Activated CD4-positive, alpha-beta T cell treated with anti-CD3 and anti-CD28 coated beads, Interleukin-2, amount 10 ng/mL, durations not matched to agents 24 days and 14 days (primary cell): ENCODE measurements around the gene HRAS. TPM values are rescaled to one million over a fixed set of nuclear protein-coding genes. Genes with fewer than 3 reads are reported as not detected.
A peak's percentile ranks its signal among the peaks of the same experiment; 100 is the strongest.

Experiments used
- DNase-seq: peaks from one replicate; pipeline ENCODE4 v3.0.0; 2022
- H3K27ac Mint-ChIP-seq: one replicate; pipeline ENCODE4 v1.8.0; 2022; ENCODE audit warnings: mild to moderate bottlenecking, mixed read lengths
- H3K27me3 Mint-ChIP-seq: one replicate; pipeline ENCODE4 v1.8.0; 2022; ENCODE audit warnings: mixed read lengths
- H3K36me3 Mint-ChIP-seq: one replicate; pipeline ENCODE4 v1.8.0; 2022; ENCODE audit warnings: low read depth, mild to moderate bottlenecking, mixed read lengths
- H3K4me1 Mint-ChIP-seq: one replicate; pipeline ENCODE4 v1.8.0; 2021; ENCODE audit warnings: mixed read lengths
- H3K4me3 Mint-ChIP-seq: one replicate; pipeline ENCODE4 v1.8.0; 2022; ENCODE audit warnings: mild to moderate bottlenecking, moderate library complexity, mixed read lengths
- H3K9me3 Mint-ChIP-seq: one replicate; pipeline ENCODE4 v1.8.0; 2021; ENCODE audit warnings: mixed read lengths
- intact Hi-C: fragments of 100-400 bp; cut with micrococcal nuclease; formaldehyde crosslinking; loops from one replicate; pipeline ENCODE4 v1.15.1; 2023
- total RNA-seq: library from RNA; stranded (reverse); gene quantifications from 2 replicates; pipeline ENCODE4 v1.2.3, GENCODE V29; 2022

HRAS gene
- total RNA-seq, 1 donor from 2014 or later, result 94.4 TPM

DNA sequence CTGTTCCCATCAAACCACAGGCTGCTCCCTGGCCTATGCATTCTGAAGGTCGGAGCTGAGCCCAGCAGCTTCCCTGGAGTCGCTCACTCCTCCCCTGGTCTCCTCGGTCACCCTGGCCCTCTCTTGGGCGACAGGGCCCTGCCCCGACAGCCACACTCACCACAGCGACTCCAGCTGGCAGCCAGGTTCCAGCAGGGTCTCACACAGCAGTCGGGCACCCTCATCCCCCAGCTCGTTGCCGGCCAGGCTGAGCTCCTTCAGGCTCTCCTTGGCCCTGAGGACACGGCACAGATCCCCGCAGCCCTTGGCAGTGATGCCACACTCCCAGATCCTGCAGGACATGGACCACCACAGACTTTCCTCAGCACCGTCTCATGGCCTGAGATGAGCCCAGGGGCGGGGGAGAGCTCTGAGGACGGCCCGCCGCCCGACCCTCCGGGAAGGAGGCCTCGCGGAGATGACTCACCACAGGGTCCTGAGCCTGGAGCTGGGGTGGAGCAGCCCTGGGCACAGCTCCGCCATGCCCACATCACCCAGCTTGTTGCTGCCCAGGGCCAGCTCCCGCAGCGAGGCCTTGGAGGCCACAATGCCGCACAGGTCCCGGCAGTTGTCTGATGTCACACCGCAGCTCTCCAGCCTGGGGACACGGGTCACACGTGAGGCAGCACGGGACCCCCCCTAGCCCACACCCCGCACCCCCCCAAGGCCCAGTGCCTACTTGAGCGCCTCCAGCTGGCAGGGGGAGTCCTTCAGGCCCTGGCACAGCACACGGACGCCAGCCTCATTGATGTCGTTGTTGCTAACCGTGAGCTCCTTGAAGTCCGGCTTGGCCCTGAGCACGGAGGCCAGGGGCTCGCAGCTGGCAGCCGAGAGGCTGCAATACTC, 36.8 kb downstream of the HRAS start:
- intact Hi-C loops, result no loop called here
- Mint-ChIP-seq H3K9me3 (no peaks in the 10 kb centered on the region), H3K36me3 (peaks cover 47% of the 10 kb centered on the region), H3K4me1 (peaks cover 9% of the 10 kb centered on the region), H3K27ac (peak overlapping the region; percentile 15), H3K27me3 (no peaks in the 10 kb centered on the region), H3K4me3 (no peak overlapping the region)
- DNase-seq, result no peak

DNA sequence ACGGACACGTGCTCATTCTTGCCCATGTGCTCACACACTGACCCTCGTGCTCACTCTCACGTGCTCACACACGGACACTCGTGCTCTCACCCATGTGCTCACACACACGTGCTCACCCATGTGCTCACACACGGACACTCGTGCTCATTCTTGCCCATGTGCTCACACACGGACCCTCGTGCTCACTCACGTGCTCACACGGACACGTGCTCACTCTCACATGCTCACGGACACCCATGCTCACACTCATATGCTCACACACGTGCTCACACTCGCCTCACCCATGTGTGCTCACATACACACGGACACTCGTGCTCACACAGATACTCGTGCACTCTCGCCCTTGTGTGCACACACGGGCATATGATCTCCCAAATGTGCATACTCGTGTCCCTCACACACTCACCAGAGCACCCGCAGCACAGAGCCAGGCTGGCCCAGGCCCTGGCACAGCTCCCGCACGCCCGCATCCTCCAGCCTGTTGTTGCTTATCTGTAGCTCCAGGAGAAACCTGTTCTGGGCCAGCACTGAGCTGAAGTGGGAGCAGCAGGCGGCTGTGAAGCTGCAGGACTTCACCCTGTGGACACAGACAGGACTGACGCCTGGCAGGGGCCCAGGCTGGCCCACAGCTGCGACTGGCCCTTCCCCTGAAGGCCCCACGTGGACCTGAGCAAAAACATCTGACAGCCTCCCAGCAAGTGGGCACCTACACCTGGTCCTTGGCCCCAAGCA, 37.6 kb downstream of the HRAS start:
- intact Hi-C loops, result no loop called here
- DNase-seq, result no peak
- peaks cover 47% of the 10 kb centered on the region for H3K36me3 Mint-ChIP-seq
- no peaks in the 10 kb centered on the region for H3K27me3 Mint-ChIP-seq
- no peak overlapping the region for H3K4me3 Mint-ChIP-seq
- H3K9me3 Mint-ChIP-seq, result no peaks in the 10 kb centered on the region
- H3K27ac Mint-ChIP-seq, result no peak overlapping the region
- H3K4me1 Mint-ChIP-seq, result peaks cover 7% of the 10 kb centered on the region

DNA sequence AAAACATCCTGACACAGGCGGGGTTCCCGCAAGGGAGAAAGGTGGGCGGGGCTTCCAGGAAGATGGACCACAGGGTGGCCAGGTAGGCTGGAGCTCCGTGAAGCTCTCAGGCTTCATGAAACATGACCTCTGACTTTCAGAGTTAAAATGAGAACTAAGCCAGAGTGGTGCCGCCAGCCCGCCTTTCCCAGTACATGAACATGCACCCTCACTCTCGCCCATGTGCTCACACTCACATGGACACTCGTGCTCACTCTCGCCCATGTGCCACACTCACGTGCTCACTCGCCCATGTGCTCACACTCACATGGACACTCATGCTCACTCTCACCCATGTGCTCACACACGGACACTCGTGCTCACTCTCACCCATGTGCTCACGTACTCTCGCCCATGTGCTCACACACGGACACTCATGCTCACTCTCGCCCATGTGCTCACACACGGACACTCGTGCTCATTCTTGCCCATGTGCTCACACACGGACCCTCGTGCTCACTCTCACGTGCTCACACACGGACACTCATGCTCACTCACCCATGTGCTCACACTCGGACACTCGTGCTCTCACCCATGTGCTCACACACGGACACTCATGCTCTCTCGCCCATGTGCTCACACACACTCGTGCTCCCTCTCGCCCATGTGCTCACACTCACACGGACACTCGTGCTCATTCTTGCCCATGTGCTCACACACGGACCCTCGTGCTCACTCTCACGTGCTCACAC, 38.4 kb downstream of the HRAS start:
- no peaks in the 10 kb centered on the region for H3K27me3 Mint-ChIP-seq
- no peak overlapping the region for H3K4me3 Mint-ChIP-seq
- peaks cover 49% of the 10 kb centered on the region for H3K36me3 Mint-ChIP-seq
- peak overlapping the region; percentile 9 for H3K27ac Mint-ChIP-seq
- intact Hi-C loops, result no loop called here
- peaks cover 7% of the 10 kb centered on the region for H3K4me1 Mint-ChIP-seq
- DNase-seq, result no peak
- H3K9me3 Mint-ChIP-seq, result no peaks in the 10 kb centered on the region

GRCh38 chr11:495537-495931, 39.8 kb downstream of the HRAS start:
- H3K27me3 Mint-ChIP-seq, result no peaks in the 10 kb centered on the region
- no peak overlapping the region for H3K4me3 Mint-ChIP-seq
- no peak for DNase-seq
- H3K4me1 Mint-ChIP-seq, result peaks cover 5% of the 10 kb centered on the region
- intact Hi-C loops, result no loop called here
- H3K27ac Mint-ChIP-seq, result no peak overlapping the region
- H3K9me3 Mint-ChIP-seq, result no peaks in the 10 kb centered on the region
- peaks cover 44% of the 10 kb centered on the region for H3K36me3 Mint-ChIP-seq

DNA sequence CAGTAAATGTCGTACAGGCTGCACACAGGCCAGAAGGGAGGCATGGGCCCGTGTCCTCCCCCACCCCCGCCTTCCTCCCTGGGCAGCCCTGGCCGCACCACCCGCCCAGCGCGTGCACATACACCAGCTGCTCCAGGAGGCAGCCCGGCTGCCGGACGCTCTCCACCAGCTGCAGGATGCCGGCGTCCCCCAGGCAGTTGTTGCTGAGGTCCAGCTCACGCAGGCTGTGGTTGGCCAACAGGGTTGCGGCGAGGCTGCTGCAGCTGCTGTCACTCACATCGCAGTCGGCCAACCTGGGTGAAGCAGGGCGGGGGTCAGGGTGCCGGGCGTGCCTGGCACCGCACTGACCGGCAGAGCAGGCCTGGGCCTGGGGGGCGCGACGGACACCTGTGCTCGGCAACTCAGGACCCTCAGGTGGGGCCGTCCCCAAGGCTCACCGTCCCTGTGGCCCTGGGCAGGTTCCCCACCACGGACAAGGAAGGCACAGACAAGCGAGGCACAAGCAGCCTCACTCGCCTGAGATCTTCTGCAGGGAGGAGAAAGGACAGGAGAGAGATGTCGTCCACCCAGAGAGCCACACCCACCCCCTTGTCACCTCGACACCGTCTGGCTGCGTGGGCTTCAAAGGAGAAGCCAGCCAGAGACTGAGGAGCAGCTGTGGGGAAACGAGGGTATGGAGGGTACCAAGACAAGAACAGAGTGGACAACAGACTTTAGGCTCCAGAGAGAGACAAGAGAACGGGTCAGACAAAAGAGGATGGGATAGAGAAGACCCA, 40.4 kb downstream of the HRAS start:
- Mint-ChIP-seq H3K27me3 (no peaks in the 10 kb centered on the region), H3K4me1 (peaks cover 5% of the 10 kb centered on the region), H3K9me3 (no peaks in the 10 kb centered on the region), H3K27ac (no peak overlapping the region), H3K4me3 (no peak overlapping the region), H3K36me3 (peaks cover 42% of the 10 kb centered on the region)
- DNase-seq, result no peak
- intact Hi-C loops, result no loop called here

DNA sequence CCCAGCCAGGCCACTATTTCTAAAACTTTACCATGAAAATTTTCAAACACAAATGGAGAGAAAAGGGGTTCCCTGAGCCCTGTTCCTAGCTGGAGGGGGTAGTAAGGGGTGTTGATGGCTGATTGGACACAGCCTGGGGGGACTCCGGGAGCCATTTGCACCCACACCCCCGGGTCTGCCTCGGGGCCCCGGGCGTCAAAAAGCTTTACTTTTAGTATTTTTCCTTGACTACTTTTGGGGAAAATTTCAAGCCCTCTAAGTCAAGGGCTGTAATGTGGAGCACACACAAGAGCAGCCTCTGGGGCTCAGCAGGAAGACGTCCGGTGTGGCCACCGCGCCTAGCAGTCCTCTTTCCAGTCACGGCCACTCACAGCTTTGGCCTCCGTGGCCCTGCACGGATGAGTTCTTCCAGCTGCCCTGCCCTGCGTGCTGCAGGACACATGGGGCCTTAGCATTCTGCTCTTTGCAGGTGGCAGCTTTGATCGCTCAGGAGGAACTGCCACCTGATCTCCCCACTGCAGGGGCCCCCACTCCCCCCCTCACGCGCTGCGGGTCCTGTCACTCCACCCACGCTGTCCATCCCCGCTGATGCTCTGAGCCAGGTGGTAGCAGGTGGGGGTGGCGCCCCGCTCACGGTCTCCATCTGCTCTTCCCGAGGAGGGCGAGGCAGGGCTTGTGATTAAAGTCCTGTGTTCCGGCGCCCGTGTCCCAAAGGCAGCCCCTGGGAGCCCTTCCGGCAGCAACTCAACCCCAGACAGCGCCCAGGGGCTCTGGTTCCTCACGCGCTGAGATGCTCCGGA, 42.7 kb downstream of the HRAS start:
- Mint-ChIP-seq H3K9me3 (no peaks in the 10 kb centered on the region), H3K4me1 (peaks cover 5% of the 10 kb centered on the region), H3K27ac (no peak overlapping the region), H3K36me3 (peaks cover 27% of the 10 kb centered on the region), H3K27me3 (no peaks in the 10 kb centered on the region), H3K4me3 (no peak overlapping the region)
- no peak for DNase-seq
- intact Hi-C loops, result no loop called here

GRCh38 chr11:491358-491757, 44.0 kb downstream of the HRAS start:
- no peaks in the 10 kb centered on the region for H3K9me3 Mint-ChIP-seq
- no peak overlapping the region for H3K4me3 Mint-ChIP-seq
- intact Hi-C loops, result no loop called here
- H3K36me3 Mint-ChIP-seq, result peaks cover 17% of the 10 kb centered on the region
- H3K27ac Mint-ChIP-seq, result no peak overlapping the region
- peaks cover 2% of the 10 kb centered on the region for H3K4me1 Mint-ChIP-seq
- DNase-seq, result no peak
- H3K27me3 Mint-ChIP-seq, result no peaks in the 10 kb centered on the region

DNA sequence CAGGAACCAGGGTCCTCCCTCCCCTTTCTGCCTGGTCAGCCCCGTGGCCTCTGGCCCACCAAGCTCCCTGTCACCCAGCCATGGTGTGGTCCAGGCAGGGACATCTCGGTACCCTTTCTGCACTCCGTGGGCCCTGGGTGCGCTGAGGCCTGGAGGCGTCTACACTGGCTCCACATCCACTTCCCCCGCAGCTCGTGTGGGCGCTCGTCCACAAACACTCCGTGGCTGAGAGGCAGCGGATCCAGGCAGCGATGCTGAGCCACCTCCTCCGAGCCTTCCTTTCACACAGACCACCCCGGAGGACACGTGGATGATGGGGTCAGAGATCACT, 44.5 kb downstream of the HRAS start:
- DNase-seq, result no peak
- no peaks in the 10 kb centered on the region for H3K27me3 Mint-ChIP-seq
- peaks cover 2% of the 10 kb centered on the region for H3K4me1 Mint-ChIP-seq
- H3K4me3 Mint-ChIP-seq, result no peak overlapping the region
- H3K9me3 Mint-ChIP-seq, result no peaks in the 10 kb centered on the region
- H3K36me3 Mint-ChIP-seq, result peaks cover 14% of the 10 kb centered on the region
- no peak overlapping the region for H3K27ac Mint-ChIP-seq
- intact Hi-C loops, result no loop called here

DNA sequence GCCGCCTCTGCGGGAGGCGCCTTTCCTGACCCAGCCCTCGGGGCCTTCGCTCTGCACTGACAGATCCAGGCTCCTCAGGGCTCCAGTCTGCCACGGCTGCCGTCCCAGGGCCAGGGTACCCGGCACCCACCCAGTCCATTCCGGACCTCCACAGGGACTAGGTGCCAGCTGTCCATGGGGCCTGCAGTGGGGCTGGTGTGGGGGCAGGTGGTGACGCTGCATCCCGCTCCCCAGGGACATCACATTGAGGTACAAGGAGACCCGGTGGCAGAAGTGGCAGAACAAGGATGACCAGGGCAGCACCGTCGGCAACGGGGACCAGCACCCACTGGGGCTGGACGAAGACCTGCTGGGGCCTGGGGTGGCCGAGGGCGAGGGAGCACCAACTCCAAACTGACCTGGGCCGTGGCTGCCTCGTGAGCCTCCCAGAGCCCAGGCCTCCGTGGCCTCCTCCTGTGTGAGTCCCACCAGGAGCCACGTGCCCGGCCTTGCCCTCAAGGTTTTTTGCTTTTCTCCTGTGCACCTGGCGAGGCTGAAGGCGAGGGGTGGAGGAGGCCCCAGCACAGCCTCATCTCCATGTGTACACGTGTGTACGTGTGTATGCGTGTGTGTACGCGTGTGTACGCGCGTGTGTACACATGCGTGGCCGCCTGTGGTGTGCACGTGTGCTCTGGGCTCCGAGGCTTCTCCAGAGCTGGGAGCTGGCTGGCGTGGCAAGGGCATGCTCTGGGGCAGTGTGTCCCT, 45.0 kb downstream of the HRAS start:
- Mint-ChIP-seq H3K36me3 (peaks cover 13% of the 10 kb centered on the region), H3K4me3 (no peak overlapping the region), H3K27ac (no peak overlapping the region), H3K4me1 (no peaks in the 10 kb centered on the region), H3K27me3 (no peaks in the 10 kb centered on the region), H3K9me3 (no peaks in the 10 kb centered on the region)
- intact Hi-C loops, result no loop called here
- no peak for DNase-seq

DNA sequence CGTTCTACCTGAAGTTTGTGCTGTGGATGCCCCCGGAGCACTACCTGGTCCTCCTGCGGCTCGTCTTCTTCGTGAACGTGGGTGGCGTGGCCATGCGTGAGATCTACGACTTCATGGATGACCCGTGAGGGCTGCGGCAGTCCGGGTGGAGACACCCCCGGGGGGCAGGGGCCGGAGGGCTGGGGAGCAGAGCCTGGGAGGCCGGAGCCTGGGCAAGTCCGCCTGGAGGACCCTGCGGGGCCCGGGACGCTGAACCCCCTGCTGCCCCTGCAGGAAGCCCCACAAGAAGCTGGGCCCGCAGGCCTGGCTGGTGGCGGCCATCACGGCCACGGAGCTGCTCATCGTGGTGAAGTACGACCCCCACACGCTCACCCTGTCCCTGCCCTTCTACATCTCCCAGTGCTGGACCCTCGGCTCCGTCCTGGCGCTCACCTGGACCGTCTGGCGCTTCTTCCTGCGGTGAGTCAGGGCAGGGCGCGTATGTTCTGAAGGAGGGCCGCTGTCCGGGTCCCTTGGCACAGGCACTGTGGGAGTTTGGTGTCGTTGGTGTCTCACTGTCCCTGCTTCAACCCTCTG, 45.7 kb downstream of the HRAS start:
- H3K4me1 Mint-ChIP-seq, result no peaks in the 10 kb centered on the region
- intact Hi-C loops, result no loop called here

DNA sequence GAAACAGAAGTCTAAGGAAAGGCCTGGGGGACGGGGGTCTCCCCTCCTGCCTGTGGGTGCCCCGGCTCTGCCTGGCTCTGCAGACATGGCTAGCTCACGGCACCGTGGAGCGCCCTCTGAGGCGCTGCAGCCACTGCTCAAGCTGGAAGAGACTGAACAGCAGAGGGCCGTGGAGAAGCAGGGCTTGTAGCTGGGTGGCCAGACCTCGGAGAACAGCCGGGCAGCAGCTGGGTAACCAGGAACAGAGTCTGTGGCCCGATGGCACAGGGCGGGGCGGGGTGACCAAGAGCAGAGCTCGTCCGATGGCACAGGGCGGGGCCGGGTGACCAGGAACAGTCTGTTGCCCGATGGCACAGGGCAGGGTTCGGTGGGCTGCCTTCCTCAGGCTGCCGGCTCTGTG, 46.4 kb downstream of the HRAS start:
- Mint-ChIP-seq H3K4me3 (no peak overlapping the region), H3K4me1 (no peaks in the 10 kb centered on the region), H3K27me3 (no peaks in the 10 kb centered on the region), H3K36me3 (peaks cover 7% of the 10 kb centered on the region), H3K9me3 (no peaks in the 10 kb centered on the region), H3K27ac (no peak overlapping the region)
- intact Hi-C loops, result no loop called here
- no peak for DNase-seq

More for the DNA sequence above, 45.7 kb downstream of the HRAS start:
- Mint-ChIP-seq H3K9me3 (no peaks in the 10 kb centered on the region), H3K36me3 (peaks cover 9% of the 10 kb centered on the region), H3K27me3 (no peaks in the 10 kb centered on the region), H3K27ac (no peak overlapping the region), H3K4me3 (no peak overlapping the region)
- DNase-seq, result no peak

DNA sequence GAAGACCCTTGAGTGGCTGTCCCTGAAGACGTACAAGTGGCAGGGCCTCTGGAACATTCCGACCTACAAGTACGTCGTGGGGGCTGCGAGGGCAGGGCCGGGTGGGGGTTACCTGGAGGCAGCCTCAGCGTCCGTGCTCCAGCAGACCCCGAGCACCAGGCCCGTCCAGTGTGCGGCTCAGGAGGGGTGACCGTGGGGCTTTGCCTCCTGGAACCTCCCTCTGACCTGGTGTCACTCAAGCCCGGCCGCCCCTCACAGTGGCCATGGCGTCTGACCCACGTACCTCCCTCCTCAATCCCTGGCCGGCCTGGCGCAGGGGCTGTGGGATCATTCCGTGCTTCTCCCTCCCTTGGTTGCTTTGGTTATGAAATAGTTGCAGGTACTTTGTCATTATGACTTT, 46.8 kb downstream of the HRAS start:
- Mint-ChIP-seq H3K27ac (no peak overlapping the region), H3K9me3 (no peaks in the 10 kb centered on the region), H3K36me3 (peaks cover 7% of the 10 kb centered on the region), H3K4me1 (no peaks in the 10 kb centered on the region), H3K27me3 (no peaks in the 10 kb centered on the region), H3K4me3 (no peak overlapping the region)
- no peak for DNase-seq
- intact Hi-C loops, result no loop called here
